Measurements from ENCODE around the gene ADAM15. TPM values are rescaled to one million over a fixed set of nuclear protein-coding genes. Genes with fewer than 3 reads are reported as not detected.
A peak's percentile ranks its signal among the peaks of the same experiment; 100 is the strongest.

The ADAM15 gene
- total and polyA plus RNA-seq, 7 donors, result 37.8 to 186 (median 54.9) TPM

GRCh38 chr1:155092131-155092530 is 41.0 kb downstream of the ADAM15 start:
- Histone ChIP-seq H3K27ac (no peak overlapping the region), H3K27me3 (no peaks in the 10 kb centered on the region), H3K36me3 (no peaks in the 10 kb centered on the region), H3K4me3 (no peak overlapping the region), H3K9me3 (no peaks in the 10 kb centered on the region), H3K4me1 (peaks cover 0 to 29% (median 24%) of the 10 kb centered on the region in 4 donors)
- intact Hi-C loops (cut with DNase I), result no loop called here
- no peak for DNase-seq
- TF ChIP-seq POLR2AphosphoS5 (IDR thresholded peaks at IDR 0.05) (no peak), CTCF (IDR thresholded peaks at IDR 0.05) (no peak), POLR2A (IDR thresholded peaks at IDR 0.05) (no peak), EP300 (IDR thresholded peaks at IDR 0.05) (no peak)
- 69 to 85% methylated on average over 6 of the region's 6 CpGs for WGBS, 2 donors

- H3K4me3 ChIP-seq, result no peak overlapping the region
- H3K9me3 ChIP-seq, result no peaks in the 10 kb centered on the region
- H3K4me1 ChIP-seq, result peaks cover 0 to 29% (median 24%) of the 10 kb centered on the region in 4 donors
- no peak for DNase-seq
- no peak overlapping the region for H3K27ac ChIP-seq
- intact Hi-C loops (cut with DNase I), result no loop called here
- WGBS, 2 donors, result 91 to 92% methylated on average over 12 of the region's 12 CpGs
- TF ChIP-seq CTCF (IDR thresholded peaks at IDR 0.05) (no peak), POLR2AphosphoS5 (IDR thresholded peaks at IDR 0.05) (no peak), EP300 (IDR thresholded peaks at IDR 0.05) (no peak), POLR2A (IDR thresholded peaks at IDR 0.05) (no peak)
- no peaks in the 10 kb centered on the region for H3K27me3 ChIP-seq
- H3K36me3 ChIP-seq, result no peaks in the 10 kb centered on the region
Observed at GRCh38 chr1:155092641-155093040, 41.5 kb downstream of the ADAM15 start.

- H3K9me3 ChIP-seq, result no peaks in the 10 kb centered on the region
- TF ChIP-seq POLR2A (IDR thresholded peaks at IDR 0.05) (no peak), CTCF (IDR thresholded peaks at IDR 0.05) (peak in 2 of 4 experiments; percentile 38 to 41)
- no peaks in the 10 kb centered on the region for H3K36me3 ChIP-seq
- DNase-seq, result peak; percentile 71
- peaks cover 0 to 29% (median 24%) of the 10 kb centered on the region in 4 donors for H3K4me1 ChIP-seq
- H3K27me3 ChIP-seq, result no peaks in the 10 kb centered on the region
- peak overlapping the region; percentile 69 to 76 (median 70) for H3K27ac ChIP-seq
- intact Hi-C loops (cut with DNase I), result no loop called here
- peak overlapping the region in 1 of 4 donors; percentile 6 for H3K4me3 ChIP-seq
- 9 to 29% methylated on average over 13 of the region's 13 CpGs for WGBS, 2 donors
Observed at GRCh38 chr1:155093911-155094621, 43.0 kb downstream of the ADAM15 start.

DNA sequence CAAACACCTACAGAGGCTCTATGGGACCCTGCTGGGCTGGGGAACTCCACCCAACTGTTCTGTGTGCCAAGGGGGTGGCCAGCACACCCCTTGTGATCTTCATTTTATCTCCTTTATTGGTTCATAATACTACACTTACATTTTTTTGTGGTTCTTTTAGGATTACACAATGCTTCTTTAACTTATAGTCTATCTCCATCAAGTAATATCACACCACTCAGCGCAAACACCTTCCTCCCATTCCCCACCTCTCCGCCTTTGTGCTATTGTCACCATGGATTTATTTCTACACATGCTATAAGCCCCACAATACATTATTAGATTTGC is 43.5 kb downstream of the ADAM15 start:
- WGBS, 2 donors, result 38 to 81% methylated on average over 2 of the region's 2 CpGs
- no peak for TF ChIP-seq EP300 (IDR thresholded peaks at IDR 0.05)
- peak in 1 of 4 experiments; percentile 26 for TF ChIP-seq CTCF (IDR thresholded peaks at IDR 0.05)
- peaks cover 0 to 29% (median 24%) of the 10 kb centered on the region in 4 donors for H3K4me1 ChIP-seq
- H3K27me3 ChIP-seq, result no peaks in the 10 kb centered on the region
- H3K4me3 ChIP-seq, result peak overlapping the region in 1 of 4 donors; percentile 6
- intact Hi-C loops (cut with DNase I), result no loop called here
- no peaks in the 10 kb centered on the region for H3K9me3 ChIP-seq
- H3K27ac ChIP-seq, result peak overlapping the region; percentile 69 to 76 (median 70)
- H3K36me3 ChIP-seq, result no peaks in the 10 kb centered on the region
- DNase-seq, result no peak

GRCh38 chr1:155099331-155099730 is 48.2 kb downstream of the ADAM15 start:
- H3K27me3 ChIP-seq, result no peaks in the 10 kb centered on the region
- intact Hi-C loops (cut with DNase I), result no loop called here
- no peaks in the 10 kb centered on the region for H3K36me3 ChIP-seq
- TF ChIP-seq POLR2AphosphoS5 (IDR thresholded peaks at IDR 0.05) (no peak), POLR2A (IDR thresholded peaks at IDR 0.05) (no peak), EP300 (IDR thresholded peaks at IDR 0.05) (no peak), CTCF (IDR thresholded peaks at IDR 0.05) (no peak)
- H3K4me1 ChIP-seq, result peaks cover 0 to 4% (median 4%) of the 10 kb centered on the region in 4 donors
- no peak for DNase-seq
- H3K9me3 ChIP-seq, result no peaks in the 10 kb centered on the region
- H3K4me3 ChIP-seq, result no peak overlapping the region
- no peak overlapping the region for H3K27ac ChIP-seq
- WGBS, 2 donors, result 32 to 76% methylated on average over 7 of the region's 7 CpGs
